ENCODE measurements around the gene C17orf113.

- TF ChIP-seq CTCF (IDR thresholded peaks at IDR 0.05) (no peak), POLR2A (IDR thresholded peaks at IDR 0.05) (no peak)
Measured at GRCh38 chr17:42027590-42027889, 22.9 kb downstream of the C17orf113 start.
